Smooth muscle cell (in vitro differentiated cells): ENCODE measurements around the gene SP3. TPM values are rescaled to one million over a fixed set of nuclear protein-coding genes. Genes with fewer than 3 reads are reported as not detected.

Experiments used
- DNase-seq: peaks from one replicate; lab custom pipeline; 2025; ENCODE audit not compliant: unreplicated experiment; lab: John Stamatoyannopoulos, UW
- H2AFZ ChIP-seq: fragments of 200-600 bp; sonication (generic); 2 replicates; pipeline ENCODE4 v1.6.0; 2016; ENCODE audit warnings: antibody characterized with exemption, low read depth, mild to moderate bottlenecking
- H3F3A ChIP-seq: fragments of 200-600 bp; sonication (generic); 2 replicates; pipeline ENCODE4 v1.6.0; 2017; ENCODE audit warnings: antibody characterized with exemption, low read depth
- H3K27ac ChIP-seq: fragments of 200-600 bp; sonication (generic); 2 replicates; pipeline ENCODE4 v1.5.1; 2016; ENCODE audit warnings: low read depth, mild to moderate bottlenecking
- H3K27me3 ChIP-seq: fragments of 200-600 bp; sonication (generic); 2 replicates; pipeline ENCODE4 v1.6.1; 2016; ENCODE audit warnings: low read depth, mild to moderate bottlenecking
- H3K36me3 ChIP-seq: fragments of 200-600 bp; sonication (generic); 2 replicates; pipeline ENCODE4 v1.5.1; 2016; ENCODE audit warnings: low read depth
- H3K4me1 ChIP-seq: fragments of 200-600 bp; sonication (generic); 2 replicates; pipeline ENCODE4 v1.5.1; 2016; ENCODE audit warnings: low read depth
- H3K4me2 ChIP-seq: fragments of 200-600 bp; sonication (generic); 2 replicates; pipeline ENCODE4 v1.6.0; 2016; ENCODE audit warnings: mild to moderate bottlenecking
- H3K4me3 ChIP-seq: fragments of 200-600 bp; sonication (generic); 2 replicates; pipeline ENCODE4 v1.5.1; 2016; ENCODE audit warnings: mild to moderate bottlenecking
- H3K79me2 ChIP-seq: fragments of 200-600 bp; sonication (generic); 2 replicates; pipeline ENCODE4 v1.6.0; 2016; ENCODE audit warnings: low read depth, mild to moderate bottlenecking
- H3K9ac ChIP-seq: fragments of 200-600 bp; sonication (generic); 2 replicates; pipeline ENCODE4 v1.6.0; 2016; ENCODE audit warnings: low read depth
- H3K9me3 ChIP-seq: fragments of 200-600 bp; sonication (generic); replicated peaks from 2 replicates; pipeline ENCODE4 v1.5.1; 2016; ENCODE audit warnings: low read depth
- H4K20me1 ChIP-seq: fragments of 200-600 bp; sonication (generic); 2 replicates; pipeline ENCODE4 v1.6.0; 2016; ENCODE audit warnings: low read depth
- CTCF ChIP-seq: fragments of 200-600 bp; sonication (generic); IDR thresholded peaks from 2 replicates; pipeline ENCODE4 v1.5.1; 2017; ENCODE audit warnings: borderline replicate concordance, mild to moderate bottlenecking, antibody characterized with exemption; ENCODE audit not compliant: insufficient read depth, poor library complexity, severe bottlenecking
- WGBS: methylation state at CpG from one replicate; pipeline ENCODE4 v1.1.7; 2016; ENCODE audit warnings: low lambda C conversion rate; 5-methylcytosine and 5-hydroxymethylcytosine counted together
- polyA plus RNA-seq: library from polyadenylated mRNA; unstranded; fragments of >200 nt; fragmentation: Nextera tagmentation; extraction: Ambion mirVana; gene quantifications from 2 replicates; pipeline ENCODE4 v1.2.1, GENCODE V29; 2016
- total RNA-seq: library from RNA; depleted of rRNA; stranded (reverse); fragments of >200 nt; gene quantifications from 2 replicates; pipeline ENCODE4 v1.2.3, GENCODE V29; 2014

The SP3 gene
- total and polyA plus RNA-seq, 2 experiments from 2014 or later, result 24.5 to 84.5 TPM

GRCh38 chr2:173997753-173998152 lies 32.6 kb upstream of the SP3 start:
- Histone ChIP-seq H2AFZ (no peak overlapping the region), H3K4me1 (no peaks in the 10 kb centered on the region), H3F3A (no peaks in the 10 kb centered on the region), H4K20me1 (no peaks in the 10 kb centered on the region), H3K79me2 (no peaks in the 10 kb centered on the region), H3K27me3 (no peaks in the 10 kb centered on the region), H3K4me3 (no peak overlapping the region), H3K27ac (no peak overlapping the region), H3K4me2 (no peak overlapping the region), H3K36me3 (no peaks in the 10 kb centered on the region), H3K9ac (no peak overlapping the region), H3K9me3 (no peaks in the 10 kb centered on the region)
- no peak for DNase-seq
- TF ChIP-seq CTCF, result no peak
- 96% methylated on average over 2 of the region's 2 CpGs for WGBS

GRCh38 chr2:173997269-173997668 lies 32.1 kb upstream of the SP3 start:
- H2AFZ ChIP-seq, result no peak overlapping the region
- TF ChIP-seq CTCF, result no peak
- no peaks in the 10 kb centered on the region for H3K79me2 ChIP-seq
- no peaks in the 10 kb centered on the region for H3K36me3 ChIP-seq
- no peaks in the 10 kb centered on the region for H3K27me3 ChIP-seq
- DNase-seq, result no peak
- 82% methylated on average over 7 of the region's 7 CpGs for WGBS
- no peaks in the 10 kb centered on the region for H4K20me1 ChIP-seq
- no peak overlapping the region for H3K4me2 ChIP-seq
- no peak overlapping the region for H3K4me3 ChIP-seq
- no peaks in the 10 kb centered on the region for H3K4me1 ChIP-seq
- H3F3A ChIP-seq, result no peaks in the 10 kb centered on the region
- H3K9me3 ChIP-seq, result no peaks in the 10 kb centered on the region
- H3K9ac ChIP-seq, result no peak overlapping the region
- H3K27ac ChIP-seq, result no peak overlapping the region

GRCh38 chr2:173996766-173997165 lies 31.6 kb upstream of the SP3 start:
- 72% methylated on average over 2 of the region's 2 CpGs for WGBS
- H3F3A ChIP-seq, result no peaks in the 10 kb centered on the region
- no peaks in the 10 kb centered on the region for H3K9me3 ChIP-seq

More at GRCh38 chr2:173996766-173997165, 31.6 kb upstream of the SP3 start:
- Histone ChIP-seq H3K4me2 (no peak overlapping the region), H3K9ac (no peak overlapping the region), H3K27me3 (no peaks in the 10 kb centered on the region), H3K79me2 (no peaks in the 10 kb centered on the region), H2AFZ (no peak overlapping the region), H3K4me1 (no peaks in the 10 kb centered on the region), H3K27ac (no peak overlapping the region), H3K36me3 (no peaks in the 10 kb centered on the region), H4K20me1 (no peaks in the 10 kb centered on the region), H3K4me3 (no peak overlapping the region)
- no peak for DNase-seq
- TF ChIP-seq CTCF, result no peak
